PC-3 (cell line): ENCODE data around the gene WIPF1. TPM values are rescaled to one million over a fixed set of nuclear protein-coding genes. Genes with fewer than 3 reads are reported as not detected.

ENCODE experiments used
- ATAC-seq: fragments of 200-7000 bp; cut with Tn5 transposase; 2 replicates; pipeline ENCODE4 v1.9.1; 2020; ENCODE audit warnings: mild to moderate bottlenecking, moderate library complexity
- BruUV-seq: library from RNA; stranded (reverse); fragments of 400-500 nt; replicated peaks from 2 replicates; lab custom pipeline; 2021; lab: Mats Ljungman, UMichigan
- CTCF ChIA-PET: fragments of 300-600 bp; sonication (Branson Sonifier 250); formaldehyde crosslinking; loops from one replicate; lab custom pipeline; 2022; ENCODE audit warnings: antibody characterized with exemption; lab: Charles Lee
- POLR2A ChIA-PET: fragments of 300-600 bp; sonication (Branson Sonifier 250); formaldehyde crosslinking; loops from one replicate; lab custom pipeline; 2022; ENCODE audit warnings: antibody characterized with exemption; ENCODE audit not compliant: unreplicated experiment; lab: Charles Lee
- DNase-seq: peaks from one replicate; pipeline ENCODE4 v3.0.0-alpha.2; 2015
- H2AFZ ChIP-seq: fragments of 300-600 bp; sonication (generic); 2 replicates; pipeline ENCODE4 v1.6.0; 2016; ENCODE audit warnings: antibody characterized with exemption, low read length
- H3F3A ChIP-seq: fragments of 300-600 bp; sonication (generic); one replicate; pipeline ENCODE4 v1.6.0; 2017; ENCODE audit warnings: antibody characterized with exemption, low read length, control low read depth, mild to moderate bottlenecking; ENCODE audit not compliant: unreplicated experiment
- H3K27ac ChIP-seq: fragments of 300-600 bp; sonication (generic); 2 replicates; pipeline ENCODE4 v1.5.1; 2016; ENCODE audit warnings: mild to moderate bottlenecking, low read length
- H3K27me3 ChIP-seq: fragments of 300-600 bp; sonication (generic); 2 replicates; pipeline ENCODE4 v1.6.1; 2016; ENCODE audit warnings: low read length, mixed read lengths
- H3K36me3 ChIP-seq: fragments of 300-600 bp; sonication (generic); 2 replicates; pipeline ENCODE4 v1.6.1; 2016; ENCODE audit warnings: low read depth, mixed run types, low read length, mixed read lengths
- H3K4me1 ChIP-seq: fragments of 300-600 bp; sonication (generic); 2 replicates; pipeline ENCODE4 v1.5.1; 2016; ENCODE audit warnings: low read length; ENCODE audit not compliant: insufficient read depth
- H3K4me2 ChIP-seq: fragments of 300-600 bp; sonication (generic); 2 replicates; pipeline ENCODE4 v1.6.0; 2016; ENCODE audit warnings: low read length
- H3K4me3 ChIP-seq: fragments of 300-600 bp; sonication (generic); 2 replicates; pipeline ENCODE4 v1.5.1; 2016; ENCODE audit warnings: mild to moderate bottlenecking, low read length, mixed read lengths
- H3K79me2 ChIP-seq: fragments of 300-600 bp; sonication (generic); 2 replicates; pipeline ENCODE4 v1.6.1; 2017; ENCODE audit warnings: low read length, mixed read lengths
- H3K9ac ChIP-seq: fragments of 300-600 bp; sonication (generic); 2 replicates; pipeline ENCODE4 v1.6.0; 2016; ENCODE audit warnings: mild to moderate bottlenecking, low read length
- H3K9me2 ChIP-seq: fragments of 300-600 bp; sonication (generic); replicated peaks from 2 replicates; pipeline ENCODE4 v1.6.1; 2016; ENCODE audit warnings: mixed run types, low read length, mixed read lengths
- H3K9me3 ChIP-seq: fragments of 300-600 bp; sonication (generic); 2 replicates; pipeline ENCODE4 v1.6.1; 2016; ENCODE audit warnings: low read length, mixed read lengths
- H4K20me1 ChIP-seq: fragments of 300-600 bp; sonication (generic); 2 replicates; pipeline ENCODE4 v1.6.1; 2016; ENCODE audit warnings: low read length, mixed read lengths
- EZH2 ChIP-seq: fragments of 300-600 bp; sonication (generic); IDR thresholded peaks from one replicate; pipeline ENCODE4 v1.6.1; 2017; ENCODE audit warnings: antibody characterized with exemption, mild to moderate bottlenecking, low read length; ENCODE audit not compliant: unreplicated experiment
- EZH2phosphoT487 ChIP-seq: fragments of 300-600 bp; sonication (generic); IDR thresholded peaks from 2 replicates; pipeline ENCODE4 v1.6.1; 2018; ENCODE audit warnings: mild to moderate bottlenecking, antibody characterized with exemption, low read length, borderline replicate concordance
- intact Hi-C: fragments of 100-400 bp; cut with micrococcal nuclease; formaldehyde crosslinking; loops from 2 replicates; pipeline ENCODE4 v1.9.0; 2023
- total RNA-seq: library from RNA; depleted of rRNA; stranded (reverse); fragments of >200 nt; gene quantifications from 2 replicates; pipeline ENCODE4 v1.2.3, GENCODE V29; 2014
- TF ChIP-seq, protein P1 (sequence below): fragments of 300-600 bp; sonication (generic); conservative IDR thresholded peaks from 2 replicates; pipeline ENCODE4 v1.5.1; 2017; ENCODE audit warnings: antibody characterized with exemption, low read depth, mild to moderate bottlenecking, low read length

Gene WIPF1
- total RNA-seq, 1 experiment from 2014 or later, result 0.29 TPM

DNA sequence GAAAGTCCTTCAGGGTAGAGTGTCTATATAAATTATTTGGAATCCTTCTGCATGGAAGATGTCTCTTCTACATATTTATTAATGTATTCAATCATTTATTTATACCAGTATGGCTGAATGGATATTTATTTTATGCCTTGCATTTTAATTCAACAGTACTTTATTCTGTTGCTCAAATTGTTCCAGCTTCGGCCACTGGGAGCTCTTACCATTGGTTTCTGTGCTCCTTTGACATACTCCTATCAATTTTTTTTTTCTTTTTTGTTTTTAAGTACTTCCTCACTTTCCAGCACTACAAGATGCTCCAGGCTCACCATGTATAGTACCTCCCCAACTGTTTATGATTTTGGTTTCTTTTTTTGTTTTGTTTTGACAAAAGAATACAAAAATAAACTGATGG lies 39.4 kb upstream of the WIPF1 start:
- no TSS peak for BruUV-seq
- CTCF ChIA-PET, result no interaction called here
- no peaks in the 10 kb centered on the region for H3K27me3 ChIP-seq
- intact Hi-C loops, result no loop called here
- DNase-seq (no peak), ATAC-seq (no peak)
- no peaks in the 10 kb centered on the region for H3K9me2 ChIP-seq
- no peaks in the 10 kb centered on the region for H3K4me1 ChIP-seq
- no peak overlapping the region for H3K4me3 ChIP-seq
- no peak overlapping the region for H3K27ac ChIP-seq
- no peaks in the 10 kb centered on the region for H3K9me3 ChIP-seq
- POLR2A ChIA-PET, result no interaction called here
- no peaks in the 10 kb centered on the region for H3K79me2 ChIP-seq
- H3F3A ChIP-seq, result no peaks in the 10 kb centered on the region
- no peak for TF ChIP-seq EZH2phosphoT487
- TF ChIP-seq EZH2, result no peak
- TF ChIP-seq, protein P1, sequence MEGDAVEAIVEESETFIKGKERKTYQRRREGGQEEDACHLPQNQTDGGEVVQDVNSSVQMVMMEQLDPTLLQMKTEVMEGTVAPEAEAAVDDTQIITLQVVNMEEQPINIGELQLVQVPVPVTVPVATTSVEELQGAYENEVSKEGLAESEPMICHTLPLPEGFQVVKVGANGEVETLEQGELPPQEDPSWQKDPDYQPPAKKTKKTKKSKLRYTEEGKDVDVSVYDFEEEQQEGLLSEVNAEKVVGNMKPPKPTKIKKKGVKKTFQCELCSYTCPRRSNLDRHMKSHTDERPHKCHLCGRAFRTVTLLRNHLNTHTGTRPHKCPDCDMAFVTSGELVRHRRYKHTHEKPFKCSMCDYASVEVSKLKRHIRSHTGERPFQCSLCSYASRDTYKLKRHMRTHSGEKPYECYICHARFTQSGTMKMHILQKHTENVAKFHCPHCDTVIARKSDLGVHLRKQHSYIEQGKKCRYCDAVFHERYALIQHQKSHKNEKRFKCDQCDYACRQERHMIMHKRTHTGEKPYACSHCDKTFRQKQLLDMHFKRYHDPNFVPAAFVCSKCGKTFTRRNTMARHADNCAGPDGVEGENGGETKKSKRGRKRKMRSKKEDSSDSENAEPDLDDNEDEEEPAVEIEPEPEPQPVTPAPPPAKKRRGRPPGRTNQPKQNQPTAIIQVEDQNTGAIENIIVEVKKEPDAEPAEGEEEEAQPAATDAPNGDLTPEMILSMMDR, result no peak; the same call in 1 of the 2 replicates
- no peaks in the 10 kb centered on the region for H3K36me3 ChIP-seq
- no peak overlapping the region for H2AFZ ChIP-seq
- H4K20me1 ChIP-seq, result no peaks in the 10 kb centered on the region
- H3K9ac ChIP-seq, result no peak overlapping the region
- no peak overlapping the region for H3K4me2 ChIP-seq

DNA sequence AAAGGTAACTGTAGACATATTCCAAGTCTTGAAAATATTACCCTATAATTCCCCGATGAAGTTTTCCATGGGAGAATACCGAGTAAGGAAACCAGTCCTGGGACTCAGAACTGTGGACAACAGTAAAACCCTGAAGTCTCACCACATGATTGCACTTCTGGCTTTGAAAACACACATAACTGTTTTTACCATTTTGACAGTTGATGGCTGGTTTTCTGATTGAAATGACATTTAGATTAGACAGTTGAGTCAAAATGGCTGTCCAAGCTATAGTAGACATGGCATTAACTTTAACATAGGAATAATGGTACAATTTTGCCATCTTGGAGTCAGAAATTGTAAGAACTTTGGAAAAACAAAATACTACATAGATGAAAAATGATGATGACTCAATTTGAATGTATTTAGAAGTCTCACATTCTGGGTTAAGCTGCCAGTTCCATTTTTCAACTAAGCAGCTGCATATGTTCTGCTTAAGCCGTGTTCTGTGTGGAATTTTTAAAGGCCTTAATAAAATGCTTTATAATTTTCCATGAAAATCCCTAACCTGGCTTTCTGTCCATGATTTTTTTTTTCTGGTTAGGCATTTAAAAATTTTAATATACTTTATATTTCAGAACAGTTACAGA lies 38.3 kb upstream of the WIPF1 start:
- H3K9me2 ChIP-seq, result no peaks in the 10 kb centered on the region
- no peaks in the 10 kb centered on the region for H3K36me3 ChIP-seq
- H4K20me1 ChIP-seq, result no peaks in the 10 kb centered on the region
- no peak overlapping the region for H3K4me3 ChIP-seq
- no peak overlapping the region for H3K9ac ChIP-seq
- H3F3A ChIP-seq, result no peaks in the 10 kb centered on the region
- BruUV-seq, result no TSS peak
- ChIA-PET CTCF (no interaction called here), POLR2A (no interaction called here)
- ATAC-seq, result no peak
- H3K4me2 ChIP-seq, result no peak overlapping the region
- H3K4me1 ChIP-seq, result no peaks in the 10 kb centered on the region
- DNase-seq, result no peak
- TF ChIP-seq EZH2phosphoT487 (no peak), EZH2 (no peak)
- TF ChIP-seq, protein P1, result no peak
- H3K79me2 ChIP-seq, result no peaks in the 10 kb centered on the region
- no peak overlapping the region for H3K27ac ChIP-seq
- H3K27me3 ChIP-seq, result no peaks in the 10 kb centered on the region
- intact Hi-C loops, result no loop called here
- H3K9me3 ChIP-seq, result no peaks in the 10 kb centered on the region
- no peak overlapping the region for H2AFZ ChIP-seq

DNA sequence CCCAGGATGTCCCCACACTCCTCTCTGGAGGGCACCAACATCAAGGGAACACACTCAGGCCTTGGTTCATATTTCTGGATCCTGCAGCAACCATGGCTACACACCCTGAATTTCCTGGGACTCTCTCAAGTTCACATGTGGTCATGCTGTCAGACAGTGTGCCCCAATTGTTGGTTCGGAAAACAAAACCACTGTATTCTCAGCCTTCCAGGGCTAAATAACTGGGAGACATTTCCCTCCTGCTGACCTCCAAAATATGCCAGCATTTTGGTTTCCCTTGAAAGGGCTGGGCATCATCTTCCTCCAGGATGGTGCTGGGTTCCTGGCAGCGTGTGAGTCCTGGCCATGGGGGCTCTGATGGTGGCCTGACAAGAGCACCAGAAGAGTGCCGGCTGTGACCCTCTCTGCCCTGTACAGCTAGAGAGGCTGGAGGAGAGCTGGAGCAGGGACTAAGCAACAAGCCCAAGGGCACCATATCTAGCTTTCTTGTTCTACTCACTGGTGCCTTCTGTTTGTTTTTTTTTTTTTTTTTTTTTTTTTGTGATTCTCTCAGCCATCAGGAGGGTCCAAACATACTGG lies 37.5 kb upstream of the WIPF1 start:
- TF ChIP-seq EZH2 (no peak), EZH2phosphoT487 (no peak)
- TF ChIP-seq, protein P1, result no peak
- CTCF ChIA-PET, result interaction anchor here (0.6 to 0.7 kb wide), 2 partner anchors 32 to 41 kb away, joined by 3 to 4 read pairs; no protein-coding TSS in a partner anchor
- Histone ChIP-seq H2AFZ (no peak overlapping the region), H3K27ac (no peak overlapping the region), H3K4me1 (no peaks in the 10 kb centered on the region), H3F3A (no peaks in the 10 kb centered on the region), H3K4me3 (no peak overlapping the region), H3K9me3 (no peaks in the 10 kb centered on the region), H3K4me2 (no peak overlapping the region), H3K79me2 (no peaks in the 10 kb centered on the region), H4K20me1 (no peaks in the 10 kb centered on the region), H3K9me2 (no peaks in the 10 kb centered on the region), H3K9ac (no peak overlapping the region), H3K27me3 (no peaks in the 10 kb centered on the region), H3K36me3 (no peaks in the 10 kb centered on the region)
- intact Hi-C loops, result no loop called here
- DNase-seq, result no peak
- POLR2A ChIA-PET, result no interaction called here
- BruUV-seq, result no TSS peak
- ATAC-seq, result no peak
